Nephron progenitor cell (in vitro differentiated cells): ENCODE results near the gene SMARCAD1.

Source experiments
- DNase-seq: peaks from one replicate; pipeline ENCODE4 v3.0.0; 2021
- H3K27ac Mint-ChIP-seq: 2 replicates; pipeline ENCODE4 v1.8.0; 2021; ENCODE audit warnings: mild to moderate bottlenecking, moderate library complexity, mixed read lengths
- H3K27me3 Mint-ChIP-seq: 2 replicates; pipeline ENCODE4 v1.8.0; 2021; ENCODE audit warnings: mild to moderate bottlenecking, low read depth, mixed read lengths; ENCODE audit not compliant: poor library complexity
- H3K36me3 Mint-ChIP-seq: 2 replicates; pipeline ENCODE4 v1.8.0; 2021; ENCODE audit warnings: low read depth, mixed read lengths
- H3K4me1 Mint-ChIP-seq: 2 replicates; pipeline ENCODE4 v1.8.0; 2021; ENCODE audit warnings: mixed read lengths
- H3K4me3 Mint-ChIP-seq: 2 replicates; pipeline ENCODE4 v1.8.0; 2021; ENCODE audit warnings: mild to moderate bottlenecking, moderate library complexity, mixed read lengths
- H3K9me3 Mint-ChIP-seq: 2 replicates; pipeline ENCODE4 v1.8.0; 2021; ENCODE audit warnings: mild to moderate bottlenecking, moderate library complexity, mixed read lengths
- TF ChIP-seq, protein P1 (sequence below): fragments of 200-600 bp; sonication (generic); IDR thresholded peaks from 2 replicates; pipeline ENCODE4 v1.5.0; 2021; ENCODE audit warnings: antibody characterized with exemption

The SMARCAD1 gene

DNA sequence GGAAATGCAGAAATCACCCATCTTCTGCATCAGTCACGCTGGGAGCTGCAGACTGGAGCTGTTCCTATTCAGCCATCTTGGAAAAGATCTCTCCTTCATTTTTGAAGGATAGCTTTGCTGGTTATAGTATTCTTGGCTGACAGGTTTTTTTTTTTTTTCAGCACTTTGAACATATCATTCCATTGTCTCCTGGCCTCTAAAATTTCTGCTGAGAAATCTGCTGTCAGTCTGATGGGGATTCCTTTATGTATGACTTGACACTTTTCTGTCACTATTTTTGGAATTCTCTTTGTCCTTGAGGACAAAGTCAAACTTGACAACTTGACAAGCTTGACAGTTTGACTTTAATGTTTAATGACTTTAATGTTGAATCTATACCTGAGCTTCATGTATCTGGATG lies 118.2 kb downstream of the SMARCAD1 start:
- TF ChIP-seq, protein P1, sequence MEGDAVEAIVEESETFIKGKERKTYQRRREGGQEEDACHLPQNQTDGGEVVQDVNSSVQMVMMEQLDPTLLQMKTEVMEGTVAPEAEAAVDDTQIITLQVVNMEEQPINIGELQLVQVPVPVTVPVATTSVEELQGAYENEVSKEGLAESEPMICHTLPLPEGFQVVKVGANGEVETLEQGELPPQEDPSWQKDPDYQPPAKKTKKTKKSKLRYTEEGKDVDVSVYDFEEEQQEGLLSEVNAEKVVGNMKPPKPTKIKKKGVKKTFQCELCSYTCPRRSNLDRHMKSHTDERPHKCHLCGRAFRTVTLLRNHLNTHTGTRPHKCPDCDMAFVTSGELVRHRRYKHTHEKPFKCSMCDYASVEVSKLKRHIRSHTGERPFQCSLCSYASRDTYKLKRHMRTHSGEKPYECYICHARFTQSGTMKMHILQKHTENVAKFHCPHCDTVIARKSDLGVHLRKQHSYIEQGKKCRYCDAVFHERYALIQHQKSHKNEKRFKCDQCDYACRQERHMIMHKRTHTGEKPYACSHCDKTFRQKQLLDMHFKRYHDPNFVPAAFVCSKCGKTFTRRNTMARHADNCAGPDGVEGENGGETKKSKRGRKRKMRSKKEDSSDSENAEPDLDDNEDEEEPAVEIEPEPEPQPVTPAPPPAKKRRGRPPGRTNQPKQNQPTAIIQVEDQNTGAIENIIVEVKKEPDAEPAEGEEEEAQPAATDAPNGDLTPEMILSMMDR, result no peak
- no peak for DNase-seq
- Mint-ChIP-seq H3K36me3 (peaks cover 13% of the 10 kb centered on the region), H3K27ac (no peak overlapping the region), H3K9me3 (peaks cover 65% of the 10 kb centered on the region), H3K4me3 (no peak overlapping the region), H3K4me1 (no peaks in the 10 kb centered on the region), H3K27me3 (peaks cover 7% of the 10 kb centered on the region)

DNA sequence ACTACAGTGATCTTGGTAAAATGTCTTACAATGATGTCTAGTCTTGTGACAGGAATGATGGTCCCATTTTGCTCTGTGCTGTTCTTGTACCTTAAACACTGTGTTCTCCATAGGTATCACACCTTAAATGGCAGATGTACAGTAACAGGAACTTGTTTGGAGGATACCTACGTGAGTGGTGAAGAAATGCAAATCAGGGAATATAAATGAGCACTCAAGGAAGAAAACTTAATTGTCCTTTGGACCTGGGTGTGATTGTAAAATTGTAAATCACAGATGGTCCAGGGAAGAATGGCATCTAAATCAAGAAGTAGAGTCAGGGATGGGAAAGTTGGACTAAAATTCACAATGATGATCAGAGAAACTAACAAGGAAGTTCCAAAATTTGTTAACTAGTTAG lies 122.3 kb downstream of the SMARCAD1 start:
- H3K27me3 Mint-ChIP-seq, result peaks cover 8% of the 10 kb centered on the region
- no peak for DNase-seq
- no peak overlapping the region for H3K27ac Mint-ChIP-seq
- H3K4me3 Mint-ChIP-seq, result no peak overlapping the region
- TF ChIP-seq, protein P1, result no peak
- peaks cover 34% of the 10 kb centered on the region for H3K9me3 Mint-ChIP-seq
- H3K36me3 Mint-ChIP-seq, result peaks cover 13% of the 10 kb centered on the region
- peaks cover 7% of the 10 kb centered on the region for H3K4me1 Mint-ChIP-seq

DNA sequence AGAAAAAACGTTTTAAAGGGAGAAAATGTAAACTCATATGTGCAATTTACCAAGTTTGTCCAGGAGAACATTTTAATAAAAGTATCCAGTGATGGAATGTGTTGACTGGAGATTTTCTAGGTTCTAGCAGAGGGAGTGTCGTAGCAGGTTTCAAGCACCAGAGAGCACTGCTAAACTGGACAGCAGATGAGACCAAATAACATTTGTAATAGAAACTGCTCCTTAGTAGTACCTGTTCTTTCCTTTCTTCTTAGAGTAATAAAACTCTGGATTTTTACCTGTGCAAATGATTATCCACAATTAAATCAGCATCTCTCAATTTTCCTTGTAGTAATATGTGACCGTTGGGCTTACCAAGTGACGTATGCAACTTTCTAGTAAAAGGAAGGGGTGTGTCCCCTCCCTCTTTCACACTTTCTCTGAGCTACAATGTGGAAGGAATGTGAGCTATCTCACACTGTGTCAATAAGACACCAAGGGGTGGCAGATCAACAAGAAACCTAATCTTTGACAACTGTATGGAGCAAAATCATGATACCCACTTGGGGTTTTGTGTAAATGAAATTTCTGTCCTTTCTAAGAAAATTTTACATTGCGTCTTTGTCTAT lies 125.4 kb downstream of the SMARCAD1 start:
- H3K4me1 Mint-ChIP-seq, result peaks cover 7% of the 10 kb centered on the region
- no peak overlapping the region for H3K27ac Mint-ChIP-seq
- no peaks in the 10 kb centered on the region for H3K36me3 Mint-ChIP-seq
- H3K9me3 Mint-ChIP-seq, result peaks cover 2% of the 10 kb centered on the region
- H3K4me3 Mint-ChIP-seq, result no peak overlapping the region
- TF ChIP-seq, protein P1, result no peak
- H3K27me3 Mint-ChIP-seq, result peaks cover 6% of the 10 kb centered on the region
- no peak for DNase-seq

DNA sequence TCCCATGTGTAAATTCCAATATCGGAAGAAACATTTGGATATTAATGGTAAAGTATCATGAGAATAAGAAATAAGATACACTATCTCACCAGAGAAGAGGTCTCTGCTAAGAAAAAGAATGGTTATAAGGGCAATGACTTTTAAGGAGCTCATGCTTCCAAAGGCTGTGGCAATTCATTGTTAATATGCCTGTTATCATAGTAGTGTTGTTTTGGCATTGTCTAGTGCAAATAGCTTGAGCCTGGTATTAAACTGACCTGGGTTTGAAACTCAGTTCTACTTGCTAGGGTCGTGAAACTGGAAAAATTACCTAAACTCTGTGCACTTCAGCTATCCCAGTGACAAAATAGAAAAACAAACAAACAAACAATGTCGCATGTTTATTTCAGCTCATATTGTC lies 126.2 kb downstream of the SMARCAD1 start:
- no peak for DNase-seq
- no peaks in the 10 kb centered on the region for H3K9me3 Mint-ChIP-seq
- H3K27me3 Mint-ChIP-seq, result peaks cover 6% of the 10 kb centered on the region
- TF ChIP-seq, protein P1, result no peak
- no peak overlapping the region for H3K4me3 Mint-ChIP-seq
- no peak overlapping the region for H3K27ac Mint-ChIP-seq
- peaks cover 7% of the 10 kb centered on the region for H3K4me1 Mint-ChIP-seq
- H3K36me3 Mint-ChIP-seq, result no peaks in the 10 kb centered on the region

DNA sequence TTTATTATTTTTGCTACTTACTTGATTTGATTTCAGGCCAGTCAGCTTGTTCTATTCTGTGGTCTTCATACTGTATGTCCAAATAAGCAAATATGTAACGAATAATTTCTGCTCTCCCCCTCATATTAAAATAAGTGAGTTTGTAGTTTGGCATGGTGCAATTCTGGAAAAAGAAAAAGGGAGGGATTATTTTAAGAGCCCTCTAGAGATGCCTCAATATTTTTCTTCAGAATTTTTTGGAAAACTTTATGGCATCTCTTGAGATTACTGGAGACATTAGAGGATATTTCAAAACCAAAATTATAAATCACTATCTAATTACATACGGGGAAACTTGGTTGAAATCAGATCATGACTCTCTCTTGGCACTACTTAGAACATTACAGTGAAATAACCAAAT lies 126.8 kb downstream of the SMARCAD1 start:
- Mint-ChIP-seq H3K36me3 (no peaks in the 10 kb centered on the region), H3K4me1 (peaks cover 7% of the 10 kb centered on the region), H3K27me3 (peaks cover 6% of the 10 kb centered on the region), H3K9me3 (no peaks in the 10 kb centered on the region), H3K27ac (no peak overlapping the region), H3K4me3 (no peak overlapping the region)
- DNase-seq, result no peak
- TF ChIP-seq, protein P1, result no peak

DNA sequence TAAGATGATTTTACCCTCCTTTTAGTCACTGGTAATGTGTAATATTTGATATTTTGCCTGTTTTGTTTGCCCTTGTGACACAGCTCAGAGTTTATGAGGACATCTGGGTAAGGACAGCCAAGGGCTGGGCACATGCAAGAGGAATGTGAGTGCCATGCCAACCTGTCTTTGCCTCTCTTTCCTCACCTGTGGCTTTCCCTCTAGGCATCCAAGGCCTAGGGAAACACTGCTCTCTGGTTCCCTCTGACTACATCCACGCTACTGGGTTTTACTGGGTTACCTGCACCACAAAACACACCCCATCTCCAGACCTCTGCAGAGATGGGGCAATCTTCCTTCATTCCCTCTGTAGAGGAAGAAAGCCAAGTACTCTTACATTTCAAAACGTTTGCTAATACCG lies 127.3 kb downstream of the SMARCAD1 start:
- H3K36me3 Mint-ChIP-seq, result no peaks in the 10 kb centered on the region
- no peak for DNase-seq

More for the DNA sequence above, 127.3 kb downstream of the SMARCAD1 start:
- Mint-ChIP-seq H3K4me3 (no peak overlapping the region), H3K27ac (no peak overlapping the region), H3K4me1 (peaks cover 7% of the 10 kb centered on the region), H3K27me3 (peaks cover 5% of the 10 kb centered on the region), H3K9me3 (no peaks in the 10 kb centered on the region)
- TF ChIP-seq, protein P1, result no peak
